ENCODE results near the gene MAK. TPM values are rescaled to one million over a fixed set of nuclear protein-coding genes. Genes with fewer than 3 reads are reported as not detected.
"Not testable (repeated sequence)": the region's sequence is repeated elsewhere in the genome, so short reads cannot be mapped to it uniquely, and the experiment has no call there.

MAK gene
- total RNA-seq, 2 experiments from 2014 or later = 0.27 to 0.32 TPM

DNA sequence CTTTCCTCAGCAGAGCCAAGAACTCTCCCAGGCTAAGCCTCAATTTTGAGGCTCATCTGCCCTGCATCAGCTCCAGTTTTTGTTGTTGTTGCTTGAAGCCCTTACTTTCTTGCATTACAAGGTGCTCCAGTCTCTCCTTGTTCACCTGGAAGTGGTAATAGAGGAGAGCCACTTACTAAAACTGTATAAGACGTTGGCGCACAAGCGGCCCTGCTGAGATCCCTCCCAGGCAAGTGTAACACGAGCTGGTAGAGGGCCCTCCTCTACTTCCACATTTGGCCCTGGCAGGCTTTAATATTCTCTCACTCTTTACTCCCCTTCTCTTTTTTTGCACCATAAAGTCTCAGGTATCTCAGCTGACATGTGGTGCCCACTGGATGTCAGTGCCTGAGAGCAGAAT, 24.0 kb upstream of the MAK start:
- intact Hi-C loops (cut with micrococcal nuclease) = no loop called here
- Mint-ChIP-seq H3K4me3 (no peak overlapping the region), H3K9me3 (no peaks in the 10 kb centered on the region), H3K27ac (no peak overlapping the region), H3K36me3 (ENCODE audit: low read depth) (no peaks in the 10 kb centered on the region), H3K4me1 (ENCODE audit: low read depth) (no peaks in the 10 kb centered on the region), H3K27me3 (no peaks in the 10 kb centered on the region)
- CTCF ChIA-PET = no interaction called here
- POLR2A ChIA-PET = interaction anchor here (0.6 kb wide), 1 partner anchor 1793 kb away, joined by 3 read pairs; no protein-coding TSS in a partner anchor
- DNase-seq = no peak
- no peak for ATAC-seq
- TF ChIP-seq CTCF (IDR thresholded peaks at IDR 0.05) = no peak

GRCh38 chr6:10861086-10861485, 22.7 kb upstream of the MAK start:
- no peak overlapping the region for H3K27ac Mint-ChIP-seq
- POLR2A ChIA-PET = no interaction called here
- no peak overlapping the region for H3K4me3 Mint-ChIP-seq
- no peaks in the 10 kb centered on the region for H3K36me3 Mint-ChIP-seq (ENCODE audit: low read depth)
- CTCF ChIA-PET = no interaction called here
- peaks cover 2% of the 10 kb centered on the region for H3K27me3 Mint-ChIP-seq
- ATAC-seq (no peak), DNase-seq (no peak)
- no peaks in the 10 kb centered on the region for H3K9me3 Mint-ChIP-seq
- H3K4me1 Mint-ChIP-seq (ENCODE audit: low read depth) = no peaks in the 10 kb centered on the region
- TF ChIP-seq CTCF (IDR thresholded peaks at IDR 0.05) = no peak
- intact Hi-C loops (cut with micrococcal nuclease) = no loop called here

GRCh38 chr6:10857259-10857658, 18.9 kb upstream of the MAK start:
- TF ChIP-seq CTCF (IDR thresholded peaks at IDR 0.05) = no peak
- ChIA-PET POLR2A (no interaction called here), CTCF (interaction anchor here (1.4 kb wide), 1 partner anchor 10 kb away, joined by 3 read pairs; no protein-coding TSS in a partner anchor)
- H3K9me3 Mint-ChIP-seq = peaks cover 15% of the 10 kb centered on the region
- no peaks in the 10 kb centered on the region for H3K4me1 Mint-ChIP-seq (ENCODE audit: low read depth)
- peaks cover 2% of the 10 kb centered on the region for H3K27me3 Mint-ChIP-seq
- no peak overlapping the region for H3K27ac Mint-ChIP-seq
- ATAC-seq = no peak
- intact Hi-C loops (cut with micrococcal nuclease) = no loop called here
- no peak overlapping the region for H3K4me3 Mint-ChIP-seq
- H3K36me3 Mint-ChIP-seq (ENCODE audit: low read depth) = peaks cover 9% of the 10 kb centered on the region
- DNase-seq = no peak

GRCh38 chr6:10854922-10855632, 16.7 kb upstream of the MAK start:
- intact Hi-C loops (cut with micrococcal nuclease) = no loop called here
- no peaks in the 10 kb centered on the region for H3K4me1 Mint-ChIP-seq (ENCODE audit: low read depth)
- ChIA-PET CTCF (interaction anchor here (0.7 kb wide), 1 partner anchor 20 kb away, joined by 3 read pairs; no protein-coding TSS in a partner anchor), POLR2A (no interaction called here)
- peaks cover 2% of the 10 kb centered on the region for H3K27me3 Mint-ChIP-seq
- H3K4me3 Mint-ChIP-seq = no peak overlapping the region
- H3K9me3 Mint-ChIP-seq = peaks cover 15% of the 10 kb centered on the region
- DNase-seq (no peak), ATAC-seq (no peak)
- TF ChIP-seq CTCF (IDR thresholded peaks at IDR 0.05) = no peak
- no peak overlapping the region for H3K27ac Mint-ChIP-seq
- peaks cover 9% of the 10 kb centered on the region for H3K36me3 Mint-ChIP-seq (ENCODE audit: low read depth)

- H3K27me3 Mint-ChIP-seq; intact Hi-C loops (cut with micrococcal nuclease); CTCF ChIA-PET; H3K36me3 Mint-ChIP-seq (ENCODE audit: low read depth); ATAC-seq; H3K4me3 Mint-ChIP-seq; POLR2A ChIA-PET; H3K4me1 Mint-ChIP-seq (ENCODE audit: low read depth); H3K27ac Mint-ChIP-seq; DNase-seq: not testable (repeated sequence)
- peaks cover 15% of the 10 kb centered on the region for H3K9me3 Mint-ChIP-seq
Measured at GRCh38 chr6:10853849-10854300, 15.5 kb upstream of the MAK start.
